Measurements from ENCODE around the gene WDR6. TPM values are rescaled to one million over a fixed set of nuclear protein-coding genes. Genes with fewer than 3 reads are reported as not detected.

The WDR6 gene
- total RNA-seq, 1 experiment from 2014 or later = 213 TPM

DNA sequence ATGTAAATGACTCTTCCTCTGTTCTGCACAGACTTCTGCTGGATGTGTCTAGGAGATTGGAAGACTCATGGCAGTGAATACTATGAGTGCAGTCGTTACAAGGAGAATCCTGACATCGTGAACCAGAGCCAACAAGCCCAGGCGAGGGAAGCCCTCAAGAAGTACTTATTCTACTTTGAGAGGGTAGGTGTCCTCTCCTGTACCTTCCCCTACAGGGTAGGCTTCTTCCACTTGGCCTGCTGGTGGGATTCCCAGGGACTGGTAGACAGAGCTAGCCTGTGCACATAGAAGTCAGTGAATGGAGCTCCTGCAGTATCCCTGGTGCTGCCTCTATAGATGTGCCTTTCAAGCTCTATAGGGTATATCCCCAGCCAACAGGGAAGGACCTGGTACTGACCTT is 27.7 kb upstream of the WDR6 start:
- no peaks in the 10 kb centered on the region for H3K27me3 Mint-ChIP-seq (ENCODE audit: low read depth)
- H3K9me3 Mint-ChIP-seq = no peaks in the 10 kb centered on the region
- no peak overlapping the region for H3K4me3 Mint-ChIP-seq
- ChIA-PET CTCF (no interaction called here), POLR2A (interaction anchor here (0.5 kb wide), 1 partner anchor 306 kb away, joined by 3 read pairs; no protein-coding TSS in a partner anchor)
- TF ChIP-seq FOXJ3 (CRISPR knock-in tag; IDR thresholded peaks at IDR 0.05; ENCODE audit: borderline replicate concordance) (no peak), ATF1 (CRISPR knock-in tag; IDR thresholded peaks at IDR 0.05) (no peak), MXD4 (CRISPR knock-in tag; IDR thresholded peaks at IDR 0.05; ENCODE audit: borderline replicate concordance) (no peak), FOXK1 (CRISPR knock-in tag; IDR thresholded peaks at IDR 0.05) (no peak), ZNF396 (CRISPR knock-in tag; IDR thresholded peaks at IDR 0.05; ENCODE audit: borderline replicate concordance) (no peak), NR2C2 (CRISPR knock-in tag; IDR thresholded peaks at IDR 0.05) (no peak)
- TF ChIP-seq, protein P1, sequence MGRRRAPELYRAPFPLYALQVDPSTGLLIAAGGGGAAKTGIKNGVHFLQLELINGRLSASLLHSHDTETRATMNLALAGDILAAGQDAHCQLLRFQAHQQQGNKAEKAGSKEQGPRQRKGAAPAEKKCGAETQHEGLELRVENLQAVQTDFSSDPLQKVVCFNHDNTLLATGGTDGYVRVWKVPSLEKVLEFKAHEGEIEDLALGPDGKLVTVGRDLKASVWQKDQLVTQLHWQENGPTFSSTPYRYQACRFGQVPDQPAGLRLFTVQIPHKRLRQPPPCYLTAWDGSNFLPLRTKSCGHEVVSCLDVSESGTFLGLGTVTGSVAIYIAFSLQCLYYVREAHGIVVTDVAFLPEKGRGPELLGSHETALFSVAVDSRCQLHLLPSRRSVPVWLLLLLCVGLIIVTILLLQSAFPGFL (CRISPR knock-in tag; IDR thresholded peaks at IDR 0.05; ENCODE audit: borderline replicate concordance) = no peak
- TF ChIP-seq, protein P2, sequence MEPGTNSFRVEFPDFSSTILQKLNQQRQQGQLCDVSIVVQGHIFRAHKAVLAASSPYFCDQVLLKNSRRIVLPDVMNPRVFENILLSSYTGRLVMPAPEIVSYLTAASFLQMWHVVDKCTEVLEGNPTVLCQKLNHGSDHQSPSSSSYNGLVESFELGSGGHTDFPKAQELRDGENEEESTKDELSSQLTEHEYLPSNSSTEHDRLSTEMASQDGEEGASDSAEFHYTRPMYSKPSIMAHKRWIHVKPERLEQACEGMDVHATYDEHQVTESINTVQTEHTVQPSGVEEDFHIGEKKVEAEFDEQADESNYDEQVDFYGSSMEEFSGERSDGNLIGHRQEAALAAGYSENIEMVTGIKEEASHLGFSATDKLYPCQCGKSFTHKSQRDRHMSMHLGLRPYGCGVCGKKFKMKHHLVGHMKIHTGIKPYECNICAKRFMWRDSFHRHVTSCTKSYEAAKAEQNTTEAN (CRISPR knock-in tag; IDR thresholded peaks at IDR 0.05) = no peak
- TF ChIP-seq, protein P3, sequence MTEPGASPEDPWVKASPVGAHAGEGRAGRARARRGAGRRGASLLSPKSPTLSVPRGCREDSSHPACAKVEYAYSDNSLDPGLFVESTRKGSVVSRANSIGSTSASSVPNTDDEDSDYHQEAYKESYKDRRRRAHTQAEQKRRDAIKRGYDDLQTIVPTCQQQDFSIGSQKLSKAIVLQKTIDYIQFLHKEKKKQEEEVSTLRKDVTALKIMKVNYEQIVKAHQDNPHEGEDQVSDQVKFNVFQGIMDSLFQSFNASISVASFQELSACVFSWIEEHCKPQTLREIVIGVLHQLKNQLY (CRISPR knock-in tag; IDR thresholded peaks at IDR 0.05) = no peak
- TF ChIP-seq, protein P4, sequence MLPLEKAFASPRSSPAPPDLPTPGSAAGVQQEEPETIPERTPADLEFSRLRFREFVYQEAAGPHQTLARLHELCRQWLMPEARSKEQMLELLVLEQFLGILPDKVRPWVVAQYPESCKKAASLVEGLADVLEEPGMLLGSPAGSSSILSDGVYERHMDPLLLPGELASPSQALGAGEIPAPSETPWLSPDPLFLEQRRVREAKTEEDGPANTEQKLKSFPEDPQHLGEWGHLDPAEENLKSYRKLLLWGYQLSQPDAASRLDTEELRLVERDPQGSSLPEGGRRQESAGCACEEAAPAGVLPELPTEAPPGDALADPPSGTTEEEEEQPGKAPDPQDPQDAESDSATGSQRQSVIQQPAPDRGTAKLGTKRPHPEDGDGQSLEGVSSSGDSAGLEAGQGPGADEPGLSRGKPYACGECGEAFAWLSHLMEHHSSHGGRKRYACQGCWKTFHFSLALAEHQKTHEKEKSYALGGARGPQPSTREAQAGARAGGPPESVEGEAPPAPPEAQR (CRISPR knock-in tag; IDR thresholded peaks at IDR 0.05) = no peak
- no peak for ATAC-seq
- H3K36me3 Mint-ChIP-seq = peaks cover 66% of the 10 kb centered on the region
- DNase-seq (ENCODE audit: low spot score) = no peak
- 0 out of 2 replicates have a peak overlapping the region, but pooled peaks have one; percentile 34 for H3K27ac Mint-ChIP-seq
- no peaks in the 10 kb centered on the region for H3K4me1 Mint-ChIP-seq

DNA sequence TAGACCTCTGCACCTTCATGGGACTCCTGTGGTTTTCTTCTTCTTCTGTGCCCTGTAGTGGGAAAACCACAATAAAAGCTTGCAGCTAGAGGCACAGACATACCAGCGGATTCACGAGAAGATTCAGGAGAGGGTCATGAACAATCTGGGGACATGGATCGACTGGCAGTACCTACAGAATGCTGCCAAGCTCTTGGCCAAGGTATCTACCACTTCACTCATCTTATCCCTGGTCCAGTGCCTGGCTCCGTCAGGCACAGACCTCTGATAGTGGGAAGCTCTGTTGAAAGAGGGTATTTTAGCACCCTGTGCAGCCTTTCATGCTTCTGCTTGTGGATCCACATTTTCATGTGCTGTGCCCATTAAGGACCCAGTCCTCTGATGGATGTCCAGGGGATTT is 26.9 kb upstream of the WDR6 start:
- Mint-ChIP-seq H3K27ac (no peak overlapping the region), H3K9me3 (no peaks in the 10 kb centered on the region), H3K27me3 (ENCODE audit: low read depth) (no peaks in the 10 kb centered on the region), H3K36me3 (peaks cover 58% of the 10 kb centered on the region), H3K4me1 (no peaks in the 10 kb centered on the region), H3K4me3 (no peak overlapping the region)
- POLR2A ChIA-PET = no interaction called here
- ATAC-seq (no peak), DNase-seq (ENCODE audit: low spot score) (no peak)
- CTCF ChIA-PET = no interaction called here
- TF ChIP-seq, protein P2 (CRISPR knock-in tag; IDR thresholded peaks at IDR 0.05) = no peak
- TF ChIP-seq, protein P5, sequence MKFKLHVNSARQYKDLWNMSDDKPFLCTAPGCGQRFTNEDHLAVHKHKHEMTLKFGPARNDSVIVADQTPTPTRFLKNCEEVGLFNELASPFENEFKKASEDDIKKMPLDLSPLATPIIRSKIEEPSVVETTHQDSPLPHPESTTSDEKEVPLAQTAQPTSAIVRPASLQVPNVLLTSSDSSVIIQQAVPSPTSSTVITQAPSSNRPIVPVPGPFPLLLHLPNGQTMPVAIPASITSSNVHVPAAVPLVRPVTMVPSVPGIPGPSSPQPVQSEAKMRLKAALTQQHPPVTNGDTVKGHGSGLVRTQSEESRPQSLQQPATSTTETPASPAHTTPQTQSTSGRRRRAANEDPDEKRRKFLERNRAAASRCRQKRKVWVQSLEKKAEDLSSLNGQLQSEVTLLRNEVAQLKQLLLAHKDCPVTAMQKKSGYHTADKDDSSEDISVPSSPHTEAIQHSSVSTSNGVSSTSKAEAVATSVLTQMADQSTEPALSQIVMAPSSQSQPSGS (CRISPR knock-in tag; IDR thresholded peaks at IDR 0.05; ENCODE audit: borderline replicate concordance, low read depth) = no peak
- TF ChIP-seq TEAD4 (CRISPR knock-in tag; IDR thresholded peaks at IDR 0.05) = no peak
- TF ChIP-seq, protein P6, sequence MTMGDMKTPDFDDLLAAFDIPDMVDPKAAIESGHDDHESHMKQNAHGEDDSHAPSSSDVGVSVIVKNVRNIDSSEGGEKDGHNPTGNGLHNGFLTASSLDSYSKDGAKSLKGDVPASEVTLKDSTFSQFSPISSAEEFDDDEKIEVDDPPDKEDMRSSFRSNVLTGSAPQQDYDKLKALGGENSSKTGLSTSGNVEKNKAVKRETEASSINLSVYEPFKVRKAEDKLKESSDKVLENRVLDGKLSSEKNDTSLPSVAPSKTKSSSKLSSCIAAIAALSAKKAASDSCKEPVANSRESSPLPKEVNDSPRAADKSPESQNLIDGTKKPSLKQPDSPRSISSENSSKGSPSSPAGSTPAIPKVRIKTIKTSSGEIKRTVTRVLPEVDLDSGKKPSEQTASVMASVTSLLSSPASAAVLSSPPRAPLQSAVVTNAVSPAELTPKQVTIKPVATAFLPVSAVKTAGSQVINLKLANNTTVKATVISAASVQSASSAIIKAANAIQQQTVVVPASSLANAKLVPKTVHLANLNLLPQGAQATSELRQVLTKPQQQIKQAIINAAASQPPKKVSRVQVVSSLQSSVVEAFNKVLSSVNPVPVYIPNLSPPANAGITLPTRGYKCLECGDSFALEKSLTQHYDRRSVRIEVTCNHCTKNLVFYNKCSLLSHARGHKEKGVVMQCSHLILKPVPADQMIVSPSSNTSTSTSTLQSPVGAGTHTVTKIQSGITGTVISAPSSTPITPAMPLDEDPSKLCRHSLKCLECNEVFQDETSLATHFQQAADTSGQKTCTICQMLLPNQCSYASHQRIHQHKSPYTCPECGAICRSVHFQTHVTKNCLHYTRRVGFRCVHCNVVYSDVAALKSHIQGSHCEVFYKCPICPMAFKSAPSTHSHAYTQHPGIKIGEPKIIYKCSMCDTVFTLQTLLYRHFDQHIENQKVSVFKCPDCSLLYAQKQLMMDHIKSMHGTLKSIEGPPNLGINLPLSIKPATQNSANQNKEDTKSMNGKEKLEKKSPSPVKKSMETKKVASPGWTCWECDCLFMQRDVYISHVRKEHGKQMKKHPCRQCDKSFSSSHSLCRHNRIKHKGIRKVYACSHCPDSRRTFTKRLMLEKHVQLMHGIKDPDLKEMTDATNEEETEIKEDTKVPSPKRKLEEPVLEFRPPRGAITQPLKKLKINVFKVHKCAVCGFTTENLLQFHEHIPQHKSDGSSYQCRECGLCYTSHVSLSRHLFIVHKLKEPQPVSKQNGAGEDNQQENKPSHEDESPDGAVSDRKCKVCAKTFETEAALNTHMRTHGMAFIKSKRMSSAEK (CRISPR knock-in tag; IDR thresholded peaks at IDR 0.05; ENCODE audit: borderline replicate concordance) = no peak
- TF ChIP-seq EMX1 (CRISPR knock-in tag; IDR thresholded peaks at IDR 0.05) = no peak
- TF ChIP-seq, protein P7, sequence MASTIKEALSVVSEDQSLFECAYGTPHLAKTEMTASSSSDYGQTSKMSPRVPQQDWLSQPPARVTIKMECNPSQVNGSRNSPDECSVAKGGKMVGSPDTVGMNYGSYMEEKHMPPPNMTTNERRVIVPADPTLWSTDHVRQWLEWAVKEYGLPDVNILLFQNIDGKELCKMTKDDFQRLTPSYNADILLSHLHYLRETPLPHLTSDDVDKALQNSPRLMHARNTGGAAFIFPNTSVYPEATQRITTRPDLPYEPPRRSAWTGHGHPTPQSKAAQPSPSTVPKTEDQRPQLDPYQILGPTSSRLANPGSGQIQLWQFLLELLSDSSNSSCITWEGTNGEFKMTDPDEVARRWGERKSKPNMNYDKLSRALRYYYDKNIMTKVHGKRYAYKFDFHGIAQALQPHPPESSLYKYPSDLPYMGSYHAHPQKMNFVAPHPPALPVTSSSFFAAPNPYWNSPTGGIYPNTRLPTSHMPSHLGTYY (CRISPR knock-in tag; IDR thresholded peaks at IDR 0.05) = no peak
- no peak for TF ChIP-seq CBFB (CRISPR knock-in tag; IDR thresholded peaks at IDR 0.05; ENCODE audit: low read depth)
- TF ChIP-seq, protein P8, sequence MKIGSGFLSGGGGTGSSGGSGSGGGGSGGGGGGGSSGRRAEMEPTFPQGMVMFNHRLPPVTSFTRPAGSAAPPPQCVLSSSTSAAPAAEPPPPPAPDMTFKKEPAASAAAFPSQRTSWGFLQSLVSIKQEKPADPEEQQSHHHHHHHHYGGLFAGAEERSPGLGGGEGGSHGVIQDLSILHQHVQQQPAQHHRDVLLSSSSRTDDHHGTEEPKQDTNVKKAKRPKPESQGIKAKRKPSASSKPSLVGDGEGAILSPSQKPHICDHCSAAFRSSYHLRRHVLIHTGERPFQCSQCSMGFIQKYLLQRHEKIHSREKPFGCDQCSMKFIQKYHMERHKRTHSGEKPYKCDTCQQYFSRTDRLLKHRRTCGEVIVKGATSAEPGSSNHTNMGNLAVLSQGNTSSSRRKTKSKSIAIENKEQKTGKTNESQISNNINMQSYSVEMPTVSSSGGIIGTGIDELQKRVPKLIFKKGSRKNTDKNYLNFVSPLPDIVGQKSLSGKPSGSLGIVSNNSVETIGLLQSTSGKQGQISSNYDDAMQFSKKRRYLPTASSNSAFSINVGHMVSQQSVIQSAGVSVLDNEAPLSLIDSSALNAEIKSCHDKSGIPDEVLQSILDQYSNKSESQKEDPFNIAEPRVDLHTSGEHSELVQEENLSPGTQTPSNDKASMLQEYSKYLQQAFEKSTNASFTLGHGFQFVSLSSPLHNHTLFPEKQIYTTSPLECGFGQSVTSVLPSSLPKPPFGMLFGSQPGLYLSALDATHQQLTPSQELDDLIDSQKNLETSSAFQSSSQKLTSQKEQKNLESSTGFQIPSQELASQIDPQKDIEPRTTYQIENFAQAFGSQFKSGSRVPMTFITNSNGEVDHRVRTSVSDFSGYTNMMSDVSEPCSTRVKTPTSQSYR (CRISPR knock-in tag; IDR thresholded peaks at IDR 0.05) = no peak
- no peak for TF ChIP-seq PRRX2 (CRISPR knock-in tag; IDR thresholded peaks at IDR 0.05)
- no peak for TF ChIP-seq RORB (CRISPR knock-in tag; IDR thresholded peaks at IDR 0.05)
